H9 (cell line): ENCODE data around the gene DGKB. TPM values are rescaled to one million over a fixed set of nuclear protein-coding genes. Genes with fewer than 3 reads are reported as not detected.

Experiments
- DNase-seq: peaks from one replicate; pipeline ENCODE4 v3.0.0-alpha.2; 2017
- H2AFZ ChIP-seq: one replicate; pipeline ENCODE4 v1.6.1; 2013; ENCODE audit warnings: mild to moderate bottlenecking, low read length, control low read depth, moderate library complexity
- H2AK5ac ChIP-seq: 2 replicates; pipeline ENCODE4 v1.6.1; 2013; ENCODE audit warnings: low read length, control low read depth, mixed read lengths; ENCODE audit not compliant: insufficient read length
- H2BK120ac ChIP-seq: one replicate; pipeline ENCODE4 v1.6.1; 2013; ENCODE audit warnings: low read depth, mild to moderate bottlenecking, low read length, control low read depth, inconsistent platforms; ENCODE audit not compliant: poor library complexity, severe bottlenecking
- H2BK12ac ChIP-seq: 2 replicates; pipeline ENCODE4 v1.6.1; 2013; ENCODE audit warnings: low read length, control low read depth, mixed read lengths, low read depth; ENCODE audit not compliant: insufficient read length
- H2BK15ac ChIP-seq: 2 replicates; pipeline ENCODE4 v1.6.1; 2013; ENCODE audit warnings: low read depth, low read length, control low read depth
- H2BK20ac ChIP-seq: one replicate; pipeline ENCODE4 v1.6.1; 2013; ENCODE audit warnings: low read depth, mild to moderate bottlenecking, low read length, control low read depth, inconsistent platforms; ENCODE audit not compliant: poor library complexity, severe bottlenecking
- H2BK5ac ChIP-seq: 2 replicates; pipeline ENCODE4 v1.6.1; 2013; ENCODE audit warnings: low read length, control low read depth, mixed read lengths; ENCODE audit not compliant: insufficient read length
- H3K14ac ChIP-seq: 2 replicates; pipeline ENCODE4 v1.6.1; 2013; ENCODE audit warnings: low read length, control low read depth; ENCODE audit not compliant: insufficient read depth
- H3K18ac ChIP-seq: 2 replicates; pipeline ENCODE4 v1.6.1; 2013; ENCODE audit warnings: low read depth, mild to moderate bottlenecking, mixed read lengths, low read length, control low read depth; ENCODE audit not compliant: insufficient read length
- H3K23ac ChIP-seq: 2 replicates; pipeline ENCODE4 v1.6.1; 2013; ENCODE audit warnings: low read length, control low read depth, mixed read lengths, low read depth; ENCODE audit not compliant: insufficient read length
- H3K23me2 ChIP-seq: 2 replicates; pipeline ENCODE4 v1.6.1; 2013; ENCODE audit warnings: low read depth, mild to moderate bottlenecking, mixed read lengths, low read length, control low read depth; ENCODE audit not compliant: insufficient read length, poor library complexity, severe bottlenecking
- H3K27ac ChIP-seq: 2 replicates; pipeline ENCODE4 v1.5.1; 2013; ENCODE audit warnings: low read length, control low read depth, mixed read lengths, low read depth; ENCODE audit not compliant: insufficient read length
- H3K27me3 ChIP-seq: 2 replicates; pipeline ENCODE4 v1.6.1; 2013; ENCODE audit warnings: low read length, control low read depth, inconsistent platforms; ENCODE audit not compliant: insufficient read depth
- H3K4ac ChIP-seq: 2 replicates; pipeline ENCODE4 v1.6.1; 2013; ENCODE audit warnings: low read depth, mild to moderate bottlenecking, control low read depth, inconsistent platforms, low read length, moderate library complexity
- H3K4me1 ChIP-seq: 2 replicates; pipeline ENCODE4 v1.6.1; 2013; ENCODE audit warnings: low read length, control low read depth, inconsistent platforms; ENCODE audit not compliant: insufficient read depth
- H3K4me2 ChIP-seq: 2 replicates; pipeline ENCODE4 v1.6.1; 2013; ENCODE audit warnings: low read length, control low read depth, mixed read lengths; ENCODE audit not compliant: insufficient read length, insufficient read depth
- H3K56ac ChIP-seq: 2 replicates; pipeline ENCODE4 v1.6.1; 2013; ENCODE audit warnings: low read depth, mild to moderate bottlenecking, mixed read lengths, low read length, control low read depth; ENCODE audit not compliant: insufficient read length
- H3K79me1 ChIP-seq: 2 replicates; pipeline ENCODE4 v1.6.1; 2013; ENCODE audit warnings: low read depth, mild to moderate bottlenecking, moderate library complexity, low read length, control low read depth, inconsistent platforms; ENCODE audit not compliant: insufficient read depth, poor library complexity, severe bottlenecking
- H3K79me2 ChIP-seq: 2 replicates; pipeline ENCODE4 v1.6.1; 2013; ENCODE audit warnings: low read length, control low read depth, inconsistent platforms; ENCODE audit not compliant: insufficient read depth
- H3K9ac ChIP-seq: 2 replicates; pipeline ENCODE4 v1.6.1; 2013; ENCODE audit warnings: low read length, control low read depth, mixed read lengths; ENCODE audit not compliant: insufficient read length; ENCODE audit errors: extremely low read depth
- H3K9me3 ChIP-seq: one replicate; pipeline ENCODE4 v1.6.1; 2013; ENCODE audit warnings: low read depth, low read length, inconsistent platforms; ENCODE audit not compliant: control insufficient read depth
- H3T11ph ChIP-seq: one replicate; pipeline ENCODE4 v1.6.1; 2013; ENCODE audit warnings: mild to moderate bottlenecking, low read length, control low read depth, inconsistent platforms
- H4K20me1 ChIP-seq: one replicate; pipeline ENCODE4 v1.6.1; 2013; ENCODE audit not compliant: control insufficient read depth, insufficient read length, insufficient read depth
- H4K5ac ChIP-seq: 2 replicates; pipeline ENCODE4 v1.6.1; 2013; ENCODE audit warnings: low read depth, mild to moderate bottlenecking, mixed read lengths, low read length, control low read depth; ENCODE audit not compliant: insufficient read length
- H4K8ac ChIP-seq: replicated peaks from 2 replicates; pipeline ENCODE4 v1.6.1; 2013; ENCODE audit warnings: low read length, control low read depth, mixed read lengths, low read depth; ENCODE audit not compliant: insufficient read length
- H4K91ac ChIP-seq: 2 replicates; pipeline ENCODE4 v1.6.1; 2013; ENCODE audit warnings: low read depth, mild to moderate bottlenecking, moderate library complexity, mixed read lengths, low read length, control low read depth; ENCODE audit not compliant: insufficient read length
- H3K27ac Mint-ChIP-seq, 3 experiments: 2 replicates in 2 of 3; 3 replicates in 1 of 3; pipeline ENCODE4 v1.8.0; 2020 to 2021; ENCODE audit warnings: mixed read lengths in 3 of 3, mild to moderate bottlenecking in 1 of 3, moderate library complexity in 1 of 3
- H3K27me3 Mint-ChIP-seq: 2 replicates; pipeline ENCODE4 v1.8.0; 2021; ENCODE audit warnings: low read depth, mild to moderate bottlenecking, moderate library complexity, mixed read lengths
- H3K36me3 Mint-ChIP-seq, 3 experiments: 2 replicates in 2 of 3; 3 replicates in 1 of 3; pipeline ENCODE4 v1.8.0; 2020 to 2021; ENCODE audit warnings: low read depth in 3 of 3, mixed read lengths in 3 of 3; ENCODE audit not compliant: insufficient read depth in 1 of 3
- H3K4me1 Mint-ChIP-seq, 2 experiments: 2 replicates each; pipeline ENCODE4 v1.8.0; 2020; ENCODE audit warnings: mixed read lengths in 2 of 2
- H3K4me3 Mint-ChIP-seq, 2 experiments: 2 replicates in 1 of 2; 3 replicates in 1 of 2; pipeline ENCODE4 v1.8.0; 2020 to 2021; ENCODE audit warnings: mild to moderate bottlenecking in 2 of 2, mixed read lengths in 2 of 2, moderate library complexity in 1 of 2
- H3K9me3 Mint-ChIP-seq, 2 experiments: 2 replicates in 1 of 2; 3 replicates in 1 of 2; pipeline ENCODE4 v1.8.0; 2020; ENCODE audit warnings: mild to moderate bottlenecking in 2 of 2, mixed read lengths in 2 of 2, moderate library complexity in 1 of 2
- CTCF ChIP-seq: fragments of 200-600 bp; sonication (generic); conservative IDR thresholded peaks from 3 replicates; pipeline ENCODE4 v1.8.0; 2021; ENCODE audit warnings: antibody characterized with exemption, mild to moderate bottlenecking
- WGBS: extraction: QIAGEN DNeasy Blood & Tissue Kit; methylation state at CpG from one replicate; pipeline ENCODE4 v1.1.7; 2013; ENCODE audit warnings: missing lambda C conversion rate, low lambda C conversion rate, mixed read lengths; ENCODE audit not compliant: insufficient read length; ENCODE audit errors: extremely low coverage; 5-methylcytosine and 5-hydroxymethylcytosine counted together
- total RNA-seq: library from RNA; stranded (reverse); gene quantifications from 2 replicates; pipeline ENCODE4 v1.2.1, GENCODE V29; 2021

Gene DGKB
- total RNA-seq, 1 experiment from 2014 or later = 0.26 TPM

DNA sequence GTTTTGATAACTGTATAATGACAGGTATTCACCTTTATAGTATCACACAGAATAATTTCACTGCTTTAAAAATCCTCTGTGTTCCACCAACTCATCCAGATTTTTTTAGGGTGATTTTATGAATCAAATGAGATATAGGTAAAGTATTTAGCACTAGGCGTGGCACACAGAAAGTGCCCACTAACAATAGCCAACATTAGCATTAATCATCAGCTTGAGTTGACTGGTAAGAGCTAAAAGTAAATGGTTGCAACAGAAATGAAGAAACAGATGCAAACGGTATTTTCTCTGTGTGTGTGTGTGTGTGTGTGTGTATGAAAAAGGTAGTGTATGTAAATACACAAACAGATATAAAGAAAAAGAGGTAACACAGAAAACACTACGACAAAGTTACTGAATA is 534.3 kb downstream of the DGKB start:
- no peaks in the 10 kb centered on the region for H3K27me3 ChIP-seq
- TF ChIP-seq CTCF = no peak
- H2BK20ac ChIP-seq = no peak overlapping the region
- no peak overlapping the region for H3K56ac ChIP-seq
- Mint-ChIP-seq H3K9me3 (peaks cover 0 to 12% of the 10 kb centered on the region in 2 experiments; a peak in 4 of 5 replicates), H3K27me3 (no peaks in the 10 kb centered on the region; the same call in 1 of the 2 replicates), H3K27ac (no peak overlapping the region), H3K4me3 (no peak overlapping the region), H3K36me3 (peaks cover 0 to 4% (median 1%) of the 10 kb centered on the region in 3 experiments; a peak in 3 of 7 replicates), H3K4me1 (no peaks in the 10 kb centered on the region)
- H2BK12ac ChIP-seq = no peak overlapping the region
- no peak overlapping the region for H2BK5ac ChIP-seq
- no peaks in the 10 kb centered on the region for H3K79me1 ChIP-seq
- no peak overlapping the region for H3K18ac ChIP-seq
- no peak overlapping the region for H2AFZ ChIP-seq
- H3K9me3 ChIP-seq = no peaks in the 10 kb centered on the region
- no CpG with 5 or more reads among the region's 3 CpGs for WGBS
- no peak for DNase-seq
- H4K5ac ChIP-seq = no peak overlapping the region
- H4K91ac ChIP-seq = no peak overlapping the region
- no peak overlapping the region for H2BK15ac ChIP-seq
- H4K8ac ChIP-seq = no peak overlapping the region
- no peaks in the 10 kb centered on the region for H3K23me2 ChIP-seq
- H3K4me2 ChIP-seq = no peak overlapping the region
- H4K20me1 ChIP-seq = no peaks in the 10 kb centered on the region
- no peak overlapping the region for H3K23ac ChIP-seq
- no peak overlapping the region for H3K14ac ChIP-seq
- H3K27ac ChIP-seq = no peak overlapping the region
- no peak overlapping the region for H3K9ac ChIP-seq
- H3K79me2 ChIP-seq = no peaks in the 10 kb centered on the region
- H2BK120ac ChIP-seq = no peak overlapping the region
- no peak overlapping the region for H3T11ph ChIP-seq
- no peaks in the 10 kb centered on the region for H3K4me1 ChIP-seq
- H2AK5ac ChIP-seq = no peak overlapping the region
- no peak overlapping the region for H3K4ac ChIP-seq
